HG03565 (cell line): ENCODE results near the gene TET1.
"Not testable (repeated sequence)": the region's sequence is repeated elsewhere in the genome, so short reads cannot be mapped to it uniquely, and the experiment has no call there.

Experiments used
- ATAC-seq: cut with Tn5 transposase; IDR thresholded peaks from one replicate; pipeline ENCODE4 v1.9.1; 2021; ENCODE audit warnings: mild to moderate bottlenecking, moderate library complexity; ENCODE audit not compliant: unreplicated experiment

Gene TET1

DNA sequence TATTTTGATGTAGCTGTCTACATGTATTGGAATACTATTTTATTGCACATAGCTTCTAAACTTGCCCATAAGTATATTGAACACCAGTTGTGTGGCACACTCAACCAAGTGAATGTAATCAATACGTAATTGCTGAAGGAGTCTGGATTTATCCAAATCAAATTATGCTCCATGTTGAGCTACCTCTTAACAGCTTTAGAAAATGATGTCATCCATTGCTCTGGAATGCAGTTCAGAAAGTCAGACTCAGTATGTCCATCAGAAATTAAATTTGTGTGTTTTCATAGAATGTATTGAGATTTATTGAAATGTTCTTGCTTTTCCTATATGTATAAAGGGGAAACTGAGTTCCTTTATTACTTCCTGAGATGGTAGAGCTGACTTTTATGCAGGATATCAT is 135.9 kb downstream of the TET1 start:
- no peak for ATAC-seq

DNA sequence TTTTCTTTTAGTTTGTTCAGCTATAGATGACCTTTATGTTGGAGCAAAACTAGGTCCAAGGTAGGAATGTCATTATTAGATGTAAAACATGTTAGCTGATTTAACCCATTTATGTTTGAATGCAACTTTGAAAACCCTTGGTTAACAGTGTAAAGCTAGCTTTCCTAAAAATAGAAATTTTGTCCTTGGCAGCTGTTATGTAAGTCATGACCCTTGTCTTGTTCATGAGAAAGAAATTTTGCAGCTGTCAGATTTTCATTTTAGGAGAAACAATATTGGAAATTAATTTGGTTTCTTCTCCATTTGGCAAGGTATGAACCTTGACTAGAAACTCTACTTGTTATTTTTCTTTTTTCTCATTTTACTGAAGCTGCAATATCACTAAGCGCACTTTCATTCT is 137.0 kb downstream of the TET1 start:
- no peak for ATAC-seq

DNA sequence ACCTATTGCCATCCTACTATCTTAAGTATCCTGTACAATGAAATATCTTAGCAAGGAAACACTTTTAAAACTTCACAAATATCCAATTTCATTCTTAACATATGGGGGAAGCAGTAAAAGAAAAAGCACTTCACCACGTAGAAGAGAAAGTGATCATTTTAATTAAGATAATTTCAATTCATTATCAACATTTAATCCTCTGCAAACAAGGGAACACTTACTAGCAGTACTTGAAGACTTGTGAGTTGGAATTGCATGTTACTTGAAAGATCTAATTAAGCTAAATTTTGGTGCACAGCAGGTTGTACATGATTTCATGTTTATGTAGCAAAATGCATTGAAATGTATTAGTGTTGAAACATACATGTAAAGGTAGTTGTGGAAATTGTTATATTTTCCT is 140.1 kb downstream of the TET1 start:
- ATAC-seq = no peak

DNA sequence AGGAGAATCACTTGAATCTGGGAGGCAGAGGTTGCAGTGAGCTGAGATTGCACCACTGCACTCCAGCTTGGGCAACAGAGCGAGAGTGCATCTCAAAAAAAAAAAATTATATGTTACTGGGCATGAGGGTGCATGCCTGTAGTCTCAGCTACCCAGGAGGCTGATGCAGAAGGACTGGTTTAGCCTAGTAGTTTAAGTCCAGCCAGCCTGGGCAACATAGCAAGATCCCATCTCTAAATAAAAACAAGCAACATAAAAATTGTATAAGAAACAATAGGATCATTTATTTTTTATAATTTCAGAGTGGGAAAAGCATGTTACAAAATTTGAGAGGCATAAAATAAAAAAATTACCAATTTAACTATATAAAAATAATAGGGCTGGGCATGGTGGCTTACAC is 145.4 kb downstream of the TET1 start:
- ATAC-seq = no peak

DNA sequence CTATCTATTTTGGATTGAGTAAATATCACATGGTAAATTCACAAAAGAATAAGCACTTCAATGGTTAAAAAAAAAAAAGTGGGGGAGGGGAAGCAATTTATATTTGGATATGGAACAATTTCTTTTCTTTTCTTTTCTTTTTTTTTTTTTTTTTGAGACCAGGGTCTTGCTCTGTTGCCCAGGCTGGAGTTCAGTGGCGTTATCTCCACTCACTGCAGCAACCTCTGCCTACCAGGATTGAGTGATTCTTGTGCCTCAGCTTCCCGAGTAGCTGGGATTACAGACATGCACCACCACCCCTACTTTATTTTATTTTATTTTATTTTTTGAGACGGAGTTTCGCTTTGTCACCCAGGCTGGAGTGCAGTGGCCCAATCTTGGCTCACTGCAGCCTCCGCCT is 148.8 kb downstream of the TET1 start:
- not testable (repeated sequence) for ATAC-seq

DNA sequence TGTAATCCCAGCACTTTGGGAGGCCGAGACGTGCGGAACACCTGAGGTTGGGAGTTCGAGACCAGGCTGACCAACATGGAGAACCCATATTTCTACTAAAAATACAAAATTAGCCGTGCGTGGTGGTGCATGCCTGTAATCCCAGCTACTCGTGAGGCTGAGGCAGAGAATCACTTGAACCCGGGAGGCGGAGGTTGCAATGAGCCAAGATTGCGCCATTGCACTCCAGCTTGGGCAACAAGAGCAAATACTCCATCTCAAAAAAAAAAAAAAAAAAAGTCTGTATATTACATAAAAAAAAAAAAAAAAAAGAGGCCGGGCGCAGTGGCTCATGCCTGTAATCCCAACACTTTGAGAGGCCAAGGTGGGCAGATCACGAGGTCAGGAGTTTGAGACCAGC is 152.9 kb downstream of the TET1 start:
- not testable (repeated sequence) for ATAC-seq

DNA sequence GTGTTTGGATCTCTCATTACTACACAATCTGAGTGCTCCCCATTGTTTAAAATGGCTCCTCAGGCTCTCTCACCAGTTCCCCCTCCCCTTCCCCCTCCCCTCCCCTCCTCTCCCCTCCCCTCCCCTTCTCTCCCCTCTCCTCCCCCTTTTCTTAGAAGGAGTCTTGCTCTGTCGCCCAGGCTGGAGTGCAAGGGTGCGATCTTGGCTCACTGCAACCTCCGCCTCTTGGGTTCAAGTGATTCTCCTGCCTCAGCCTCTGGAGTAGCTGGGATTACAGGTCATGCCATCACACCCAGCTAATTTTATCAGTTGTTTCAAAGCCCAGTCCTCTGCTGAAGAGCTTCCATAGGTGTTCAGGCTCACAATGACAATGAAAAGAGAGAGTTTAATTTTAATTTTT is 157.3 kb downstream of the TET1 start:
- no peak for ATAC-seq

DNA sequence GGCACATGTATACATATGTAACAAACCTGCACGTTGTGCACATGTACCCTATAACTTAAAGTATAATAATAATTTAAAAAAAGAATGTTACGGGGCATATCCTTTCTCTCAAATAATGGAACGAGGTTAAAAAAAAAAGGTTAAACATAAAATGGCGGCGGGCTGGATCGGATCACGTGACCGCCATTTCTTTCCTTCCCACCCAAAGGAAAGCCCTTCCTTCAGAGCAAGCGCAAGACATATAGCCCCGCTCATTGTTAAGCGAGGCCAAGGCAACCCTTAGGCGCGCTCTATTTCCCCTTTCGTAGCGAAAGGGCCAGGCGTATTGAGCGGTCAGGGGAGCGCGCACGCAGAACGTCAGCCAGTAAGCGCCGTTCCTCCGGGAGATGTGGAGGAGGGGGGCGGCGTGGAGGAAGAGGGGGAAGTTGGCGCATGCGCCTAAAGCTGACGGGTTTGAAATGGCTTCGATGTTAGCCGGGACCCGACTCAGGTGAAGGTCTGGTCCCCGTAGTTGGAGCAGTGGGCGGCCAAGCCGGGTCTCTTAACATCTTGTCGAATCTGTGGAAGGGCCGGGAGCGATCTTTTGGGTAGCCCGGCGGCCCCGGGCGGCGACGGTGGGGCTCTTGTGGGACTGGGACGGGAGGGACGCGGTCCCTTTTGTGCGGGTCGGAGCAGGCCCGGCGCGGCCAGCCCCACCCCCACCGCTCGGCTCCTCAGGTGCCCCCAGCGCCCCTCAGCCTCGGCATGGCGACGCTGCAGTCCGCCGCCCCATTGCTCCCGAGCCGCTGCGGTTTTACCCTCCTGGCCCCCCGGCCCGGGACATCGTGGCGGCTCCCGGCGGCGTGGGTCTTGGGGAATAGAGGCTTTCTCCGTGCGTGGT is 160.9 kb downstream of the TET1 start, which contains the start of gene CCAR1:
TSS of gene CCAR1 (plus strand) at position 447 of the 880 bp plus-strand sequence. CDS start 1,266 bp downstream, outside the sequence.
- peak; percentile 99 for ATAC-seq

DNA sequence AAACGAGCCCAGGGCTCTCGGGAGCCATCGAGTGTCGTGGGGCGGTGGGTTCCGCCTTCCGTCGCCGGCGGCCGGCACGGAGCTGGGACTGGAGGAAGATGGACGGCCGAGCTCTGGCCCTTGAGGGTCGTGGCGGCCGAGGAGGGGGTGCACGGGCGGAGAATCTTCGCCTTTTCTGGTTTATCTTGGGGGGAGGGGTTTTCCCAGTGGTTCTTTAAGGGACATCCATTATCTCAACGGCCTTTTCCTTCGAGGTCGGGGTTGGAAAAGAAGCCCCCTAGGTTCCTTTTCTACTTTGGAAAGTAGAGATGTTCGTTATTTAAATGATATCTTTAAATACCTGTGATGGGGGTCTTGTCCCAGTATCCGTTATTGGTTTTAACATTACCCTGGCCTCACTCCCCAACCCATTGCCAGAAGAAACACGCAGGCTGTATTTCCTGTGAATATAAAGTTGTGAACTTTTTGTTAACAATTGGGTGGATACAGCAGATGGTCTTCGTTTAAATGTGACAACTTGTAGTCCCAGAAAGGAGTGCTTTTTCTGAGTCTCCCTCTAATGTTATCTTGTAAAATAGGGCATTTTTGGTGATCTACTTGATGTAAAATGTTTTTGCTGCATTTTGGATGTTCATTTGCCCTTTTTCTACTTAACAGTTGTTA is 161.7 kb downstream of the TET1 start:
- no peak for ATAC-seq

DNA sequence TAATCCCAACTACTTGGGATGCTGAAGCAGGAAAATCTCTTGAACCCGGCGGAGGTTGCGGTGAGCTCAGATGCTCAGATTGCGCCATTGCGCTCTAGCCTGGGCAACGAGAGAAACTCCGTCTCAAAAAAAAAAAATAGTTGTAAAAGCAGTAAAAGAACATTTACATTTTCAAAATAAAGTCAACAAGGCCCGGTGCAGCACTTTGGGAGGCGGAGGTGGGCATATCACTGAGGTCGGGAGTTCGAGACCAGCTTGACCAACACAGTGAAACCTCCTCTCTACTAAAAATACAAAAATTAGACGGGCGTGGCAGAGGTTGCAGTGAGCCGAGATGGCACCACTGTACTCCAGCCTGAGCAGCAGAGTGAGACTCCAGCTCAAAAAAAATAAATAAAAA is 164.9 kb downstream of the TET1 start:
- ATAC-seq = no peak

DNA sequence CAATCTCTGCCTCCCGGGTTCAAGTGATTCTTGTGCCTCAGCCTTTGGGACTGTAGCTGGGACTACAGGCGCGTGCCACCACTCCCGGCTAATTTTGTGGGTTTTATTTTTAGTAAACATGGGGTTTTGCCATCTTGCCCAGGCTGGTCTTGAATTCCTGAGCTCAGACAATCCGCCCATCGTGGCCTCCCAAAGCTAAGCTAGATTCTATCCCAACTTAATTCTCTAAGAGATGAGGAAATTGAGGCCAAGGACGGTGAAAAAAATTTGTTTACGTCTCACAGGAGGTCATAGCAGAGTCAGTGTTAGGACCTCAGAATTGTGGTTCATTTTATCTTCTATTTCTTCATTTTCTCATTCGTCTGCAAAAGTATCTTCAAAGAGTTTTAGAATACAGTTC is 167.0 kb downstream of the TET1 start:
- no peak for ATAC-seq

DNA sequence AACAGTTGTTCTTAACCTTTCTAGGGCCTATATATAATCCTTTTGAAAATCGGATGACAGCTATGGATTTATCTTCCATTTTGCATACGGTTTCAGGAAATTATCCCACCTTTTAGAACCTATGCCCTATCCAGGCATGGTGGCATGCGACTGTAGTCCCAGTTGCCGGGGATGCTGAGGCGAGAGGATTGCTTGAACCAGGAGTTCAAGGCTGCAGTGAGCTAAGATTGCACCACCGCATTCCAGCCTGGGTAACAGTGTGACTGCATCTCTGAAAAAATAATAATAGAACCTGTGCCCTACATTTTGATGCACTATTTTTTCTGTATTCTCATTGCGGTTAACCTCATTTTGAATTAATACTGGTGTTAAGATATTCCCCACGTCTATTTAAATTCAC is 172.5 kb downstream of the TET1 start:
- no peak for ATAC-seq

DNA sequence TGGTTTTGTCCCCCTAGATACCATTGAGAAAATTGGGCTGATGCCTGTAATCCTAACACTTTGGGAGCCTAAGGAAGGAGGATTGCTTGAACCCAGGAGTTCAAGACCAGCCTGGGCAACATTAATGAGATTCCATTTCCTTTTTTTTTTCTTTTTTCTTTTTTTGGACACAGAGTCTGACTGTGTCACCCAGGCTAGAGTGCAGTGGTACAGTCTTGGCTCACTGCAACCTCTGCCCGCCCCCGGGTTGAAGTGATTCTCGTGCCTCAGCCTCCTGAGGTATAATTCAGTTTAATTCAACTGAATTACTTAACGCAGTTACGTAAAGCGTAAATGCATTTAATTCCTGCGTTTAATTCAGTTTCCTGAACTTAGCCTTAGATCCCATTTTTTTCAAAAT is 174.2 kb downstream of the TET1 start:
- no peak for ATAC-seq

DNA sequence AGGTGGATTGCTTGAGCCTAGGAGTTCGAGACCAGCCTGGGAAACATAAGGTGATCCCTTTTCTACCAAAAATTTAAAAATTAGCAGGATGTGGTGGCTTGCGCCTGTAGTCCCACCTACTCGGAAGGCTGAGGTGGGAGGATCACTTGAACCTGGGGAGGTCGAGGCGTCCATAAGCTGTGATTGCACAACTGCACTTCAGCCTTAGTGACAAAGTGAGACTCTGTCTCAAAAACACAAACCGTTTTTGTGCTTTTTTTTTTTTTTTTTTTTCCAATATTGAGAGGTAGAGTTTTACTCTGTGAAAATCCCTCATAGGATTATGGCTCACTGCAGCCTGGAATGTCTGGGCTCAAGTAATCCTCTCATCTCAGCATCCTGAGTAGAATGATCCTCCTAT is 175.0 kb downstream of the TET1 start:
- no peak for ATAC-seq

DNA sequence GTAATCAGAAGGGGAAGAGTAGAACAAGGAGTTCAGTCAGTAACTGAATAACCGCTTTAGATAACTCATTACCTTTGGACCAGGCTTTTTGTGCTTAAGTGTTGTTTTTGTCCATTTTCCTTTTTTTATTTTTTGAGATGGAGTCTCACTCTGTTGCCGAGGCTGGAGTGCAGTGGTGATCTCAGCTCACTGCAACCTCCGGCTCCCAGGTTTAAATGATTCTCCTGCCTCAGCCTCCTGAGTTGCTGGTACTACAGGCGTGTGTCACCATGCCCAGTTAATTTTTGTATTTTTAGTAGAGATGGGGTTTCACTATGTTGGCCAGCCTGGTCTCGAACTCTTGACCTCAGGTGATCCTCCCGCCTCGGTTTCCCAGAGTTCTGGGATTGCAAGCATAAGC is 175.6 kb downstream of the TET1 start:
- not testable (repeated sequence) for ATAC-seq

DNA sequence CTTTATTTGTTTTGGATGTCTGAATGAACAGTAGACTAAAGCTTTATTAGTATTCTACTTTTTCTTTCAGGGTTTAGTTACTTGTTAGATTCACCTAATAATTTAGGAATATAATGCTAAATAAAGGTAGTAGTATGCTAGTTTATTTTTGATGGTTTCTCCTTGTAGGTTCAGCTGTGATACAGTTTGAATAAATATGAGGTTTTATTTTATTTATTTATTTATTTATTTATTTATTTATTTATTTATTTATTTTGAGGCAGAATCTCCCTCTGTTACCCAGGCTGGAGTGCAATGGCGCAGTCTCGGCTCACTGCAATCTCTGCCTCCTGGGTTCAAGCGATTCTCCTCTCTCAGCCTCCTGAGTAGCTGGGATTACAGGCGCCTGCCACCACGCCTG is 180.5 kb downstream of the TET1 start:
- not testable (repeated sequence) for ATAC-seq

DNA sequence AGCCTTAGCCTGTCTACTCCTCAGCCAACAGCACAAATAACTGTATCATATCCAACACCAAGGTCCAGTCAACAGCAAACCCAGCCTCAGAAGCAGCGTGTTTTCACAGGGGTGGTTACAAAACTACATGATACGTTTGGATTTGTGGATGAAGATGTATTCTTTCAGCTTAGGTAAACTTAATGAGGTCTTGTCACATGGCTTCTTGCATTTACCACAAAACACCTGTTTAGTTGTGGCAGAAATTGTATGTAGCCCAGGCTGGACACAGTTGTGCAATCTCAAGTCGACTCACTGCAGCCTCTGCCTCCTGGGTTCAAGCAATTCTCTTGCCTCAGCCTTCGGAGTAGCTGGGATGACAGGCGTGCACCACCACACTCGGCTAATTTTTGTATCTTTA is 182.3 kb downstream of the TET1 start:
- ATAC-seq = no peak
